HG03108 (cell line): ENCODE data around the gene NR5A2.

Experiments
- ATAC-seq: cut with Tn5 transposase; IDR thresholded peaks from one replicate; pipeline ENCODE4 v1.9.1; 2021; ENCODE audit warnings: moderate library complexity; ENCODE audit not compliant: unreplicated experiment

Gene NR5A2

DNA sequence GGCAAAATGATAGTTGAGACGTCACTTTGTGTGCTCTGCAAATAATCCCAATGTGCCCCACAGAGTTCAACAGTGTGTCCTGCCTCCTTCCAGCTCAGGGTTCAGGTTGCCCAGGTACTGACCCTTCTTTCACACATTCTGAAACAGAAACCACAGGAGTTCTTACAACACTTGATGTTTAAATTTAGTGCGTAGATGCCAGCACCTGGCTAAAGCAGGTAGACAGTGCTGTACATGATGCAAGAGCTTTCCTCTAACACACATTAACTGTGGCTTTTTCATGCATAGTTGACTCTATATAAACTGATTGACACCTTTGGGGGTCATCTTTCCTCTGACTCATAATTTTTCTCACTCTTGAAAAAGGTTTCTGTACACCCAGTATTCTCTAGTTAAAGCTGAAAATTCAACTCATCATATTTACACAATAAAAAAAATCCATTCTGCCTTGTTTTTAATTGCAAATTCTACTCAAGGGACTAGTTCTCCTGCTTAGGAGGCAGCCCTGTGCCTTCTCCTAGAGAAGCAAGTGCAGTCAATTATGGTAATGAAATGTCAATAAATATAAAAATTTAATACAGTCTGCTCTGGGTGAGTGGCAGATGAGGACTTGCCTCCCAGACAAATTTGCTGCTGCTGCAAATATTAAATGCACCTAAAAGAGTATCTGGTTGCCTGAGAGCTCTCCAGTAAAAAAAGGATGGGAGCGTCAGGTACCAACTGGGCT lies 91.4 kb downstream of the NR5A2 start:
- no peak for ATAC-seq

DNA sequence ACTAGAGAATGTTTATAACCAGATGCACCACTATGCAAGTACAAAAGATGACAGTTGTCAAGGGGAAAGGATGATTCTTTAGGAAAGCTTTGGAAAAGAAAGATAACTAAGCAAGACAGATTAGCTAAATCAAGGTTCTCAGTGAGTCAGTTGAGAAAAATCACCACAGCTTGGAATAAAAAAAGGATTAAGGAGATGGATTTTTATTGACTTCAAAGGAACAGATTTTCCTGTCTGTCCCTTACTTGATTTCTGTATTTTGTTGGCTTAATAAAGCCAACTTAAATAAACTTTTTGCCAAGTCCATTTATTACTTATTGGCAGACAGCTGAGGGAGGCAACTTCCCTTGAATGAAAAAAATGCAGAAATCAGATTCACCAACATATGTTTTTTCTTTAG lies 93.9 kb downstream of the NR5A2 start:
- ATAC-seq = no peak

DNA sequence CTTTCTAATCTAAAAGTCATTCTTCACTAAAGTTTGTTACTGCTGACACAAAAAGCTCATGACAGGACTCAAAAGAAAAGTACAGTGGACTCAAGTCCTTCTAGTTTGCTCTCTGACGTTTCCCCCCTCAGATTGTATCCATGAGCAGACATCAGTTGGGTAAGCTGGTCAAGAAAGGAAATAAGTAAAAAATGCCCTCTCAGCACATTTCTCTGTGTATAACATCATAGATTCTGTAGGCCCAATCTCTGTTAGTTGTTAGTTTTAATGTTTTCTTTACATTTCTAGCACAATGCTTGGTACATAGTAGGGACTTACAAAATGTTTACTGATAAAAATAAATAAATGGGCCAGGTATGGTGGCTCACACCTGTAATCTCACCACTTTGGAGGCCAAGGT lies 96.8 kb downstream of the NR5A2 start:
- ATAC-seq = no peak

GRCh38 chr1:200128081-200128480 lies 100.6 kb downstream of the NR5A2 start:
- no peak for ATAC-seq

GRCh38 chr1:200128944-200129879 lies 101.7 kb downstream of the NR5A2 start:
- ATAC-seq = no peak

- no peak for ATAC-seq
Observed at GRCh38 chr1:200130552-200130951, 103.0 kb downstream of the NR5A2 start.

- ATAC-seq = no peak
Observed at GRCh38 chr1:200131551-200132125, 104.1 kb downstream of the NR5A2 start.

DNA sequence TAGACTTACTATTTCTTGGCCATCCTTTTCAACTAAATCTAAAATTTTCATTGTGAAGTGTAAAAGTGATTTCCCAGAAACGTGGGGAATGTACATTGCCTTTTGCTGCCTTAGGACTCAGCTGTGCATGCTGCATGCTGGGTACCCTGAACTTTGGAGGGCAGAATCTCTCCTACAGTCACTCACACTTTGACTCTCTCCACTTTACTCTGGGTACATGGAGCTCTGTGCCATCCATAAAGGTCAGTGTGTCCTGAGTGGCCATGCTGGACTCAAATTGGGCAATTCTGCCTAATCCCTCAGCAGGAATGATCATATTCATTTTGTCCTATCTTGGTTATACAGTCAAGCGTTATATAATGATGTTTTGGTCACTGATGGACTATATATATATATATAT lies 105.6 kb downstream of the NR5A2 start:
- ATAC-seq = no peak

- no peak for ATAC-seq
Observed at GRCh38 chr1:200134116-200134515, 106.6 kb downstream of the NR5A2 start.

GRCh38 chr1:200136384-200136783 lies 108.9 kb downstream of the NR5A2 start:
- no peak for ATAC-seq

- no peak for ATAC-seq
Observed at GRCh38 chr1:200139661-200140250, 112.2 kb downstream of the NR5A2 start.

DNA sequence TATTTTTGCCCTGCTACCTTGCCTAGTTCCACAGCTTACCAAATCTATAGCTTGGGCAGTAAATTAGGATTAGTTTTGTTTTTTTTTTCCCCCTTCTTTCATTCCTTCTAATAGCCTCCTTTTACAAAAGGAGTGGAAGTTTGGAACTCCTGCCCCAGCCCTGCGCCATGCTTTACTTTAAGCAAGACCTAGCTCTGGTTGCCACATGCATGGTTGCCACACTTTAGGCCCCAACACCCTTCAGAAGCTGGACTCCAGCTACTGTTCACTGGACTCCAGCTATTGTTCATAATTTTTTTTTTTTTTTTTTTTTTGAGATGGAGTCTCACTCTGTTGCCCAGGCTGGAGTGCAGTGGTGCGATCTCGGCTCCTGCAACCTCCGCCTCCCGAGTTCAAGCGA lies 115.8 kb downstream of the NR5A2 start:
- ATAC-seq = no peak

DNA sequence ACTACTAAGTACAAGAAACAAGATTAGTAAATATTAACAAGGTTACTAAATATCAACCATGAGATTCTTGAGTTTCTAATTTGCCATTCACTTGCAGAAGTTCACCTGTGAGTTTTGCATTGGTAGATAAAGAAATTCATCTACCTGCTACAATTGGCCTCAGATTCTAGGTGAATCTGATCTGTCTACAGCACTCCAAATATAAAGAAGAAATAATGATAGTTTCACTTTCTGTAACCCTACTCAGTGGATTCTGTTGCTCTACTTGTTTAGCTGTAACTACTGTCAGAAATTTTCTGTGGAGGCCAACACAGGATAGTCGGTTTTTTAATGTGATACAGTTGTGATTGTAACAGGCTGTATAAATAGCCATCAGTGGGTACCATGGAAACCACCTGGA lies 118.6 kb downstream of the NR5A2 start:
- ATAC-seq = no peak

- ATAC-seq = no peak
Observed at GRCh38 chr1:200147094-200147493, 119.6 kb downstream of the NR5A2 start.

- no peak for ATAC-seq
Observed at GRCh38 chr1:200147742-200148141, 120.2 kb downstream of the NR5A2 start.

GRCh38 chr1:200150006-200150405 lies 122.5 kb downstream of the NR5A2 start:
- ATAC-seq = no peak

- peak; percentile 29 for ATAC-seq
Observed at GRCh38 chr1:200150721-200151120, 123.2 kb downstream of the NR5A2 start.

DNA sequence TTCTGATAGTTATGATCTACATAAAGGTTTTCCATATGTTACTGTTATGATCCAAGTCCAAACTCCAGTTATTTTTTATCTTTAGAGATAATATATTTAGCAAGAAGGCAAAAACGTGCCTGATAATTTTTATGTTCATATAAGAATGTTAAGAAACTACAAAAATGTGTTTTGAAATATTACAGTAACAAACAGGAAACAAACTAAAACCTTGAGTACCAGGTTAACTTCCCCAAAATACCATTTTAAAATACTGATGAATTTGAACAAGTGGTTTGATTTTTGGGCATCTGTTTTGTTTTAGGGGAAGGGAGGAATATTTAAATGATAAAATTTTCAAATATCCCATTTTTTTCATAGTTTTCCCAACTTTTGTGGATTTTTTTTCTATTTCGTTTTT lies 124.8 kb downstream of the NR5A2 start:
- ATAC-seq = no peak

DNA sequence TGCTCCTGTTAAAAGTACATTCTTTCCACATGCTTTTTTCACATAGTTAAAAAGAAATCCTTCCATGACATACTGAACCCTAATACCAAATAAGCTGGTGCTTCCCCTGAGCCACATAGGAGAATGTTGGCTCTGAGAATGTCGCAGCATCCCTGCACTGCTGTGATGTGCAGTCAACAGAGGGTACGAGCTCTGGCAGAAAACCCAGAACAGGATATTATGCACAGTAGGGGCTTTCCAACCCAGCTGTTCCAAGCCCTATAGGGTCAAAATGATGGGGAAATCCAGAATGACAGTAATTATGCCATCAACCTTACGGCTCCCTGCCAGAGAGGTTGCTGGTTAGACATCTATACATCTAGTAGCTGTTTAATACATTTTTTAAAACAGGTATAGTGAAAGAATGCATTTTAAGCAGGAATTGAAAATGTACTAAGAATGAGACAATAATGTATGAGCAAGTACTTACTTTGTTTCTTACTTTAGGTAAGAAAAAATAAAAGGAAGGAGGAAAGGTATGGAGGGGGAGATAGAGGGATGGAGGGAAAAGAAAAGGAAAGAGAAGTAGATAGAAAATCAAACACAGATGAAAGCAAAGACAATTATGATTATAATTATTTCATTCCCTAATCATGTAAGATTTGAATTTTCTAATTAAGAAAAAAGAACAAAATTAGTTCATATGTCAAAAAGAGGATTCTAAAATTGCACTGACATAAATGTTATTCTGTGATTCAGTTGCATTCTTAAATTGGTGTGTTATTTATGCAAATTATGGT lies 126.0 kb downstream of the NR5A2 start:
- peak; percentile 61 for ATAC-seq

DNA sequence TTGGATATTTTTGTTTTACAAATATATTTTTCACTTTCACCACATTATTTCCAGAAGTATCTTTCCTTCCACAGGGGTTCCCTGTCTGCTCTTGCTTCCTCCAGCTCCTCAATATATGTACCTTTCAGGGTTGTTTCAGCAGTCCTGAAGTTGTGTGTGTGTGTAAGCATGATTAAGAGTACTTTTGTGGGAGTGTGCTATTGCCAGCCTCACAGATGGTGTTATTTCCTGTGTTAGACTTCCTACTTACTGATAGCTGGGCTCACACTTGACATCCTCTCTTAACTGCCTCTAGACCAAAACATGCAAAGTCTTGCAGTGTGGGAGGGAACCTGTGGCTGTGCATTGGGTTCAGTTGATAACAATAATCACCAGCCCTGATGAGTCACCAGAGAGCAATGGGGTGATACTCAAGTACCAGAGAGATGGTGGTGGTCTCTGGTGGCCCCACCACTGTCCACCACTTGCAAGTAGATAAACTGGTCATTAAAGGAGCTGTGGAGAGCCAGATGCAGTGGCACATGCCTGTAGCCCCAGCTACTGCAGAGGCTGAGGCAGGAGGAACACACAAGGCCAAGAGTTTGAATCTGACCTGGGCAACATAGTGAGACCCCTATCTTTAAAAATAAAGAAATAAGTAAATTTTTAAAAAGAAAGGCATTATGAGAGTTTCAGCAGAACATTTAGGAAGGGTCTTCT lies 126.7 kb downstream of the NR5A2 start:
- peak; percentile 82 for ATAC-seq
